Tibial nerve (tissue), 4 donors: ENCODE data around the gene XG.

ENCODE experiments used
- CTCF ChIP-seq, 5 experiments: fragments of 200-600 bp in 3 of 5; fragments of 450-650 bp in 2 of 5; sonication (generic) in 3 of 5; IDR thresholded peaks; one replicate each; pipeline ENCODE4 v1.5.1; 2016 to 2019; ENCODE audit warnings: antibody characterized with exemption in 5 of 5, mild to moderate bottlenecking in 3 of 5, moderate library complexity in 2 of 5
- EP300 ChIP-seq, 2 donors: sonication (generic); formaldehyde crosslinking; IDR thresholded peaks; one replicate each; pipeline ENCODE4 v1.6.1; 2017; ENCODE audit warnings: antibody characterized with exemption in 2 of 2, mild to moderate bottlenecking in 1 of 2
- POLR2A ChIP-seq, 2 donors: fragments of 450-650 bp; IDR thresholded peaks; one replicate each; pipeline ENCODE4 v1.6.1; 2017; ENCODE audit warnings: antibody characterized with exemption in 2 of 2, mild to moderate bottlenecking in 2 of 2, moderate library complexity in 2 of 2

GRCh38 chrX:2823795-2824386, 72.1 kb downstream of the XG start:
- no peak for TF ChIP-seq POLR2A (IDR thresholded peaks at IDR 0.05)
- TF ChIP-seq EP300 (IDR thresholded peaks at IDR 0.05), result no peak
- no peak for TF ChIP-seq CTCF (IDR thresholded peaks at IDR 0.05)
